Right forelimb (tissue), 1 donor: ENCODE data around the gene TRIM28.
A peak's percentile ranks its signal among the peaks of the same experiment; 100 is the strongest.
"Not testable (repeated sequence)": the region's sequence is repeated elsewhere in the genome, so short reads cannot be mapped to it uniquely, and the experiment has no call there.

Experiments used
- DNase-seq: peaks from one replicate; pipeline ENCODE4 v3.0.0-alpha.2; 2018

Gene TRIM28

DNA sequence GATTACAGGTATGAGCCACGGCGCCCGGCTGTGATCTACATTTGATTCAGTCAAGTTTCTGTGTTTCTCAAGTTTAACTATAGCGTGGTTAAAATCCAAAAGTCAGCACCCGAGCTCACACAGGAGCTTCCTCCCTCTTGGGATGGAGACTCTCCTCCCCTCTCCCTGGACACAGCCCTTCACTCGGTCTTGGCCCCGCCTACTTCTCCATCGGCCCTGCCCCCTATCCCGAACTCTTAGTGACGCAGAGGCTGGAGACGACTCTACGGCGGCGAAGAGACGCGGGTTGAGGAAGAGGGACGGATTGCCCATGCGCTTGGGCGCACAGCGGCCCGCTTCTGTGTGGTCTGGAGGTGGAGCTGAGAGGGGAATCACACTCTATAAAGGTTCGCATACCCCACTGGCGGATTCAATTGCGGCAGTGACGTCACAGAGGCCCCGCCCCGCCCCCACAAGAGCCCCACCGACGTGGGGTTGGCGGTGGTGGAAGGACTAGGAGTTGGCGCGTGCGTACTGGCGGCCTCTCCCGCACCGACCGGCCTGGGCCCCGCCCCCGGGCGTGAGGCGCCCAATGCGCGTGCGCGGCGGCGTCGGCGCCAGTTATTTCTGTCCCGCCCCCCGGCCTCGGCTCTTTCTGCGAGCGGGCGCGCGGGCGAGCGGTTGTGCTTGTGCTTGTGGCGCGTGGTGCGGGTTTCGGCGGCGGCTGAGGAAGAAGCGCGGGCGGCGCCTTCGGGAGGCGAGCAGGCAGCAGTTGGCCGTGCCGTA lies at the start of gene TRIM28:
Gene TRIM28, plus strand, starts transcription at position 239 of the 765 bp plus-strand sequence. CDS start 694 bp downstream, outside the sequence.
- peak; percentile 100 for DNase-seq

DNA sequence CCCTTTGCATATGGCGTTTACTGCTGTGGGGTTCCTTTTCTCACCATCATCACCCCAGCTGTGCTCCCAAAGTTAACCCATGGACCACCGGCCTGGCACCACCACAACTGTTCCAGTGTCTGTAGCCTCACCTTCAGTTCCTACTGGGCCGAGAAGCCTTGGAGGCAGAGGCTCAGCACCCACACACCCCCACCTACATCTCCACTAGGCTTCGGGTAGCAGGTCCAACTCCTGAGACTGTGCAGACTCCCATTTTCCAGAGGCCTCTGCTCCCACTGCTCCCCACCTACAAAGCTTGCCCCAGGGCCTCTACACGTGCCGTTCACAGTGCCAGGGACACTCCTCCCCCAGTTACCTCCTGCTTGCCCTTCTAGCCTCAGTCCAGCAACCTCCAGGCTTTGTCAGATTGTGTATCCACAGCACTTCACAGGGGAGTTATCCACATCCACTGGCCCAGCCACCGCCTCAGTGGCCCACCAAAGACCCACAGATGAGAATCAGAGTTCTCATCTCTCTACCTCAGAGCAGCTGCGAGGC lies 46.2 kb upstream of the TRIM28 start:
- DNase-seq = no peak

DNA sequence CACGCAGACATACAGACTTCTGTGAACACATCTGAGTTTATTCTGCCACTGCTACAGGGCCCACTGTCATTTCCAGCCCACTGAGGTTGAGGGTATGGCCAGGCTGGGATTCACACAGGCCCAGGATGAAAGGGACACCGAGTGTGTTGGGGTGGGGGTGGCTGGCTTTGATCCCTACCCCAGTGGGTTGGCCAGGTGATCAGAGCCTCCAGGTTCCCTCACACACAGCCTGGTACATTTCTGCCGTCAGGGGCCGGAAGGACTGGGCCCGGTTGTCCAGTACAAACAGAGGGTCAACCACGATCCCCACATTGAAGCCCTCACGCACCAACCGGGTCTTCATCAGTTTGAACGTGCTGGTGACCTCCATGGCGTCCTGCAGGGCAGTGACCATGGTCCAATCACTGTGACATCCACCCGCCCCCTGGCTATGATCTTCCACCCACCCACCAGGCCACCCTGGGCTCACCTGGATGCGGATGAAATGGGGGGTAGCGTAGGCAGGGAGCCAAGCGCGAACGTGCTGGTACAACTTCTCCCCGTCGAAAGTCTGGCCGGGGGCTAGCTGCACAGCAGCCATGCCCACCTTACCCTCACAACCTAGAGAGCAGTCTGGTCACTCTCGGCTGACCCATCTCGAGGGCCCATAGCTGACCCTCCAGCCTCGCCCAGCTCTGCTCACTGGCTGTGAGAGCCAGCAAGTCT lies 45.4 kb upstream of the TRIM28 start:
- no peak for DNase-seq

DNA sequence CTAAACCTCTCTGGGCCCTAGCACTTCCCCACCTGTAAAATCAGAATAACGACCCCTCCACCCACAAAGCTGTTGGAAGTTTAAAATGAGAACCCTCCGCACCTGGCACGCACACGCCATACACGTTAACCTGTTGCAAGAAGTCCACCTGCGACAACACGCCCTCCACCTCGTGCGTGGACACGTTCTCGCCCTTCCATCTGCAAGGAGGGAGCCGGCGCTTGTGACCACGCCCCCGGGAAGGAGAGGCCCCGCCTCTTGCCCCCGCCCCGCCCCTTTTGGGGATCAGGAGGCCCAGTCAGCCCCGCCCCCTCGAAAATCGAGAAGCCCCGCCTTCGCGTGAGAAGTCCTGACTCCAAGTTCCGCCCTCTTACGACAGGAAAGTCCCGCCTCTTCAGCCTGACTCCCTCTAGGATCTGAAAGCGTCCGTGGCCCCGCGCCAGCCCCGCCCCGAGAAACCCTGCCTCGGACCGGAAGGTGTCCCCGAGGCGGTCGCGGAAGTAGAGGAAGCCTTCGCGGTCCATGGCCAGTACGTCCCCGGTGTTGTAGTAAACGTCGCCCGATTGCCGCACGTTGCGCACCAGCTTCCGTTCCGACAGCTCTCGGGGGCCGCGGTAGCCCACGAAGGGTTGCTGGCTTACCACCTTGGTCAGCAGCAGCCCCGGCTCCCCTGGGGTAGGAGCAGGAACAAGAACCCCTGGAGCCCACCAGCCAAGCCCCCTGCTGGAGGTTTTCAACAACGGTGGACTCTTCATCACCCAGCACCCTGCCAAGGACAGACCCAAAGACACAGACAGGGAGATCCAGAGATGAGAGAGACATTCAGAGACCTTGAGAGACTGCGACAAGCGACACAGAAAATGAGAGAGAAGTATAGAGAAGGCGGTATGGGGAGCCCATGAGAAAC lies 44.6 kb upstream of the TRIM28 start:
- DNase-seq = peak; percentile 97

DNA sequence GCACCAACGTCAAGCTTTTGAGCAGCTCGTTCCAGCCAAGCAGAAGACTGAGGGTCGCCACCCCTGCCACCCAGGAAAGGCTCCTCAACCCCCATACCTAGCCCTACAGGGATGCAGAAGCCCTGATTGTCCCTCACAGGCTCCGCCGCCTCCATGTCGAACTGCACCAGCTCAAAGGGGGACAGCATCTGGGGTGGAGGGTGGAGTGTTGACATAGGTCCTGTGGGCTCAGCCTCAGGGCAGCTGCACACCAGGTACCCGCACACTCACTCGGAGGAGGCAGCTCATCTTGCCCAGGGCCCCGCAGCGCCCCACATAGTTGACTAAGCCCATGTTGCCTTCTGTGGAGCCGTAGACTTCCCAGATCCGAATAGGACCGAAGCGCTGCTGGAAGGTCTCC lies 43.6 kb upstream of the TRIM28 start:
- no peak for DNase-seq

DNA sequence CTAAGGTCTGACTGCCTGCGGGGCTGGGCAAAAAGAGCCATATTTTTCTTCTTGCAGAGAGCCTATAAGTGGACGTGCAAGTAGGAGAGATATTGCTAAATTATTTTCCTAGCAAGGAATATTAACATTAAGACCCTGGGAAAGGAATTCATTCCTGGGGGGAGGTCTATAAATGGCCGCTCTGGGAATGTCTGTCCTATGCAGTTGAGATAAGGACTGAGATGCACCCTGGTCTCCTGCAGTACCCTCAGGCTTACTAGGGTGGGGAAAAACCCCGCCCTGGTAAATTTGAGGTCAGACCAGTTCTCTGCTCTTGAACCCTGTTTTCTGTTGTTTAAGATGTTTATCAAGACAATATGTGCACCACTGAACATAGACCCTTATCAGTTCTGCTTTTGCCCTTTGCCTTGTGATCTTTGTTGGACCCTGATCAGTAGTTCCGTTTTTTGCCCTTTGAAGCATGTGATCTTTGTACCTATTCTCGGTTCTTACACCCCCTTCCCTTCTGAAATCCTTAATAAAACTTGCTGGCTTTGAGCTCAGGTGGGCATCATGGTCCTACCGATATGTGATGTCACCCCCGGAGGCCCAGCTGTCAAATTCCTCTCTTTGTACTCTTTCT lies 36.2 kb upstream of the TRIM28 start:
- DNase-seq = not testable (repeated sequence)

DNA sequence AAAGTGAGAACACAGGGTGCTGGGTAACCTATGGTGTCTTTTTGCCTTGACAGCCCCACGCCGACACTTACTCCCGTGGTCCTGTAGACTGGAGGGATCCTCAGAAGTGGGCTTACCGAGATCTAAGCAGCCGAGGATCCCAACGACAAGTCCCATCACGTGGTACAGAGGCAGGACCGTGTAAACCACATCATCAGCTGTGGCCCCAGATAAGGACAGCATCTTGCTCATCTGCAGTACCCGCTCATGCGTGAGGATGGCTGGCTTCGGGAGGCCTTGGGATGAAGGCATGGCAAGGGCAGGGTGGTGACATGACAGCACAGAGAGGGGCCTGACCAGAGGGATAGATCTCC lies 34.2 kb upstream of the TRIM28 start:
- no peak for DNase-seq

DNA sequence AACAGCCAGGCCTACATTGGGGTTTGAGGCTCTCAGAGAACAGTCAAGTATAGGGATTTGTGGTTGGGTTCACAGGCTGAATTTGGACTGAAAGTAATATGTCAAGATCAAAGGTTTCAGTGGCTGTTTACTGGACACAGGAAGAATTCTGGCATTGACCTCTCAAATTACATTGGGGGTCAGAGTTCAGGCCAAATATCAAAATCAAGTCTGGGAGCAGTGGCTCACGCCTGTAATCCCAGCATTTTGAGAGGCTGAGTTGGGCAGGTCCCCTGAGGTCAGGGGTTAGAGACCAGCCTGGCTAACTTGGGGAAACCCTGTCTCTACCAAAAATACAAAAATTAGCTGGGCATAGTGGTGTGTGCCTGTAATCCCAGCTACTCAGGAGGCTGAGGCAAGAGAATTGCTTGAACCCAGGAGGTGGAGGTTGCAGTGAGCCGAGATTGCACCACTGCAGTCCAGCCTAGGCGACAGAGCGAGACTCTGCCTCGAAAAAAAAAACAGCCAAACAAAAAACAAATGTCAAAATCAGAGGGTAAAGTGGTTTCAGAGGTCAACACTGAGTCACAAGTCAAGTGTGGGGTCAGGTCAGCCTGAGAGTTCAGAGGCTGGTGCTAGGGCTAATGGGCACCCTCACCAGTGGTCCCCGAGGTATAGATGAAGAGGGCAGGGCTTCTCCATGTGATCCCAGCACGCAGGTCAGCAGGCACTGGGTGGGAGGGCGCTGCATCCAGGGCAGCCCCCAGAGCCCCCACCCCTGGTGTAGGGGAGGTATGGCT lies 33.6 kb upstream of the TRIM28 start:
- DNase-seq = no peak

DNA sequence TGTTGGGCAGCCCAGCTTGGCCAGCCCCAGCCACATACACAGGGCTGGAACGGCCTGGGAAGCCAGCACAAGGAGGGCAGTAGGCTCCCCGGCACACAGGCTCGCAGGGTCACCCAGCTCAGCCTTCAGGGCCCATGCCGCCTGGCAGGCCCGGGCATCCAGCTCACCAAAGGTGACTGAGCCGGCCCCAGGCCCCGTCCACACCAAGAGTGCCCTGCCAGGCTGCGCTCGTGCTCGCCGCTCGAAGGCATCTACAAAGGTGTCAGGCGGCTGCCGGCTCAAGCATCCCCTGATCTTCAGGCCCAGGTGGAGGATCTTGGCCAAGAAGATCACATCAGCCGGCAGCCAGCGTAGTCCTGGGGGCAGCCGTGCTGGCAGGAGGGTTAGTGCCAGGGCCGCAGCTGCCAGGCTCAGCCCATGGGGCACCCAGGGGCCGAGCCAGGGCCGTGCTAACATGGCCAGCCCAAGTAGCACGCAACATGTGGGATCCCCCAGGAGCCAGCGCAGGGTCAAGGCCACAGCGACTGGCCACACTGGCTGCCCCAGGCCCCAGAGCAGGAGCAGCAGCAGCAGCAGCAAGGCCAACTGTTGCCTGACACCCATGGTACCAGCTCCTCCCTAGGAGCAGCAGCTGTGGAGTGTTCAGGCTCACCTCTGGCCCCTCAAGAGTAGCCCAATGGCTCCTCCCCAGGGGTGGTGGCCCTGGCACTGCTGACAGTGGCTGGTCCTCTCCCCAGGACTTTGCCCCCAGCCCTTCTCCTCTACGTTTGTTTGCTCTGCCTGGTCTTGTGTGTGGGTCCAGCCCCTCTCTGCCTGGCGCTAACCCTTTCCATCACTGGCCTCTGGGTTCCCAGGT lies 32.3 kb upstream of the TRIM28 start, which contains the start of gene SLC27A5:
Gene SLC27A5, minus strand, starts transcription at position 640 of the 856 bp plus-strand sequence. Its CDS starts 37 bp downstream, at position 603.
- DNase-seq = no peak

DNA sequence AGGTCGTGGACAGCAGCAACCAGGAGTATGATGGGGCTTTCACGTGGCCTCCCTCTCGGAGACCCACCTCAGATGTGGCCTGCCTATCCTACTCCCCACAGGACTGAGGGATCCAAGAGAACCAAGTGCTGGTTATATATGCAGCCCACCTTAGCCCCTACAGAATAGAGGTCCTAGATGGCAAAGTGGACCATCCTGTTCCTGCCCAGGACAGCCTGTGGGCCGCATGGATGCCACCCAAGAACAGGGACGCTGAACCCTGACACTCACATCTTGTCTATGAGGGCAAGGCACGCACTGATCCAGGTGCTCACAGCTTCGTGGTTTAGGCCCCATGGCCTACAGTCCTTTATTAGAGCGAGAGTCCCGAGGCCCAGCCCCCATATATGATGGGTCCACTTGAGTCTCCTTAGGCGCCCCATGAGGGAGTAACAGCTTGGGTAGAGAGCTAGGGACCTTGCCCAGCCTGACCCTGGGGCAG lies 30.6 kb upstream of the TRIM28 start:
- DNase-seq = no peak

DNA sequence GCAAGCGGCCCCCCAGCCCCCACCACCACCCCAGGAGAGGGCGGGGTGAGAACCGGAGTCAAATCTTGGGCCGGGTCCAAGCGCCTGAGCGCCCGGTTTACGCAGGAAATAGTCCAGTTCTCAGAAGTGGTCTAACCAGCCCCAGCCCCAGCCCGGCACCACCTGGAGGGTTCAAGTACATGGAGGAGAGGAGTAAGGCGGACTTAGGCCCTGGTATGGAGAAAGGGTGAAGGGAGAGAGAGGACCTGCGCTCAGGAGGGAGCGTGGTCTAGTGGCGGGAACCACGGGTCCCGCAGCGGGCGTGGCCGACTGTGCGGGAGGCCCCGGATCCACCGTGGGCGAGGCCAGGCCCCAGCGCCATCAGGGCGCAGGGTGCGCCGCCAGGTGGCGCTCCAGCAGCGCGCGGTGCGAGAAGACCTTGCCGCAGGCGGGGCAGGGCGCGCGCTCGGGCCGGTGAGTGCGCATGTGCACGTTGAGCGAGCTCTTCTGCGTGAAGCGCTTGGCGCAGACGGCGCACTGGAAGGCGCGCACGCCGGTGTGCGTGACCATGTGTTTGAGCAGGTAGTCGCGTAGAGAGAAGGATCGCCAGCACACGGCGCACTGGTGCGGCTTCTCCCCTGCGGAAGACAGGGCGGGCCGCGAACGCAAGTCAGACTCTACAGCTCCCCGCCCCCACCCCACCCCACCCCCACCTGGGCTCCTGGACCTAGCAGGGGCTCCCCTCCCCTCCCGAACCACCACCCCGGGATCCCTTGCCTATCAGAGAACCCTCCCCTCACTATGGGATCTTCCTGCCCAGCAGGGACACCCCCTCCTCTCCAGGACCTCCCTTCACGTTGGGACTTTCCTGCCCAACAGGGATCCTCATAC lies 29.9 kb upstream of the TRIM28 start:
- DNase-seq = peak; percentile 93

DNA sequence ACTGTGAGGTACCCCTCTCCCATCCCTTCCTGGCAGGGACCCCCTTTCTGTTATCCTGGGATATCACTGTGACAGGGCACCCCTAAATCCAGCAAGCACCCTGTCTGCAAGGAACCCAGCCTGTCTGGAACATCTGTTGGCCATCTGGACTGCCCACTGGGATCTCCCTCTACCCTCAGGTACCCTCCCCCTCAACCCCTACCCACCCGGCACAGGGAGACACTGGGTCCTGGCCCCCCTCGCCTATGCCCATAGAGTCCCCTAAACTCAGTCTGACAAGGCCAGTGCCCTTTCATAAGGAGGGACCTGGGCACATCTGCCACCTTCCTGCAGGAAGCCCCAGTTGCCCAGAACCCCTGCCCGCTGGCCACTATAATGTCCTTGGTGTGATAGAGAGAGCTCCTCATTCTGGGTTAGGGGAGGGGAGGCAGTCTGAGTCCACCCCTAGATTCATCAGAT lies 29.3 kb upstream of the TRIM28 start:
- DNase-seq = no peak

DNA sequence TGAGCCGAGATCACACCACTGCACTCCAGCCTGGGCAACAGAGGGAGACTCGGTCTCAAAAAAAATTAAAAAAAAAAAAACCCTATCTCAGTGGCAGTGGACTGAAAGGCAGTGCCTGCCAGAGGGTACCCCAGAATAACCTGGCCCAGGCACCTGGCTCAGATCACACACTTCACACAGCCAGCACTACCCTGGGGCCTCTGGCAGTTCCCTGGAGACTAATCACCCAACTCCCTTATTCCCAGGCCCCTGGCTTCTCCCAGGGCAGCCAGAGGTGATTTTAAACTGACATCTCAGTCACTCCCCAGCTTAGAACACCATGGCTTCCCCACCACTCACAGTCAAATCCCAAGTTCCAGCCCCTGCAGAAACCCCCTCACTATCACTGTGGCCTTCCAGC lies 28.6 kb upstream of the TRIM28 start:
- no peak for DNase-seq

DNA sequence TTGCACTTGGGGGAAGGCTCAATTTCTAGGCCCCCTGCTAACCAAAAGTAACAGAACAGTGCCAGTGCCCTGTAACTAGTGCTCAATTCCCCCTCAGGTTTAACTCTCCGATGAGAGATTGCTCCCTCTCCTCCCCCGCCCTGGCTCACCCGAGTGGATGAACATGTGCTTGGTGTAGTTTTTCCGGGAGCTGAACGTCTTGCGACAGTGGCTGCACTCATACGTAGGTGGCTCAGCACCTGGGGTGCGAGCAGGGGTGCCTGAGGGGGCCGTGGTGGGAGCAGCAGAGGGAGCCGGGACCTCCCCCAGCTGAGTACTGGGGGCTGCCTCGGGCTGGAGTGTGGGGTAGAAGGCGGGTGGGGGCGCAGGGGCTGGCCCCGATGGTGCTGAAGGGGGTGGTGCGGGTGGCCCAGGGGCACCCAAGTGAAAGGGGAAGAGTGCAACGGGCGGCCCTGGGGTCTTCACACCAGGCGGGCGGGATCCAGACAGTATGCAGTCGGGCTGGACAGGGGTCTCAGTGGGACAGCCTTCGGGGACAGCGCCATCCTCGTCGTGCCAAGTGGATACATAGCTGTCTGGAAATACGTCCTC lies 27.5 kb upstream of the TRIM28 start:
- DNase-seq = no peak

DNA sequence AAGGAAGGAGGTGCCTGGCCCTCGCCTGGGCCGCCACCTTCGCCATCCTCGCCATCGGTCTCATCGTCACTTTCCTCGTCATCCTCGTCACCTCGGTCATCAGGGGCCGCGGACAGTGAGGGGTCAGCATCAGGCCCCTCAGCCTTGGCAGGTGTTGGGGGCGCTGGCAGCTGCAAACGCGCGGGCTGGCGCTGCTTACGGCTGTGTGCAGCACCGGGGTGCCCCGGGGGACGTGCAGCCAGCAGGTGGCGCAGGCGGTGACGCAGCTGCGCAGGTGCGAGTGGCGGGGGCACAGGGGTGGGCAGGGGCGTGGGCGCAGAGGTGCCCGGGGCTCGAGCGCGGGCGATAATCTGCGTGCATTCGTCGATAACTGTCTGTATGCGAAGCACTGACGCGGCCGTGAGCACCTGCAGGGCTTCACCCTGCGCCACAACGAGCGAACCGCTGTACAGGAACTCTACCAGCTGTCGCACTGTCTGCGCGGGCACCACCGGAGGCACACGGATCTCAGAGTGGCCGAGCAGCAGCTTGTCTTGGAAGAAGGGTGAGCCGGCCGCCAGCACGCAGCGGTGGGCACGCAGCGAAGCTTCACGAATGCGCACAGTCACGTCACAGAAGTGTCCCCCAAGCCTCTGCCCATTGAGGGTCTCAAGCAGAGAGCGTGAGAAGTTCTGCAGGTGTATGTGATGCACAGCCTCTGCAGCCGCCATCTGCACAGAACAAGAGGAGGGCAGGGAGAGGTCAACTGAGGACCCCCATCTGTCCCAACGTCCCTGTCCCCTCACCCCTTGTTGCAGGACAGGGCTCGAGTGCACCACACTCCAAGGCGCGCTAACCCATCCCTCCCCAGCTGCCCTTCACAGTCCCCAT lies 26.7 kb upstream of the TRIM28 start:
- DNase-seq = no peak

DNA sequence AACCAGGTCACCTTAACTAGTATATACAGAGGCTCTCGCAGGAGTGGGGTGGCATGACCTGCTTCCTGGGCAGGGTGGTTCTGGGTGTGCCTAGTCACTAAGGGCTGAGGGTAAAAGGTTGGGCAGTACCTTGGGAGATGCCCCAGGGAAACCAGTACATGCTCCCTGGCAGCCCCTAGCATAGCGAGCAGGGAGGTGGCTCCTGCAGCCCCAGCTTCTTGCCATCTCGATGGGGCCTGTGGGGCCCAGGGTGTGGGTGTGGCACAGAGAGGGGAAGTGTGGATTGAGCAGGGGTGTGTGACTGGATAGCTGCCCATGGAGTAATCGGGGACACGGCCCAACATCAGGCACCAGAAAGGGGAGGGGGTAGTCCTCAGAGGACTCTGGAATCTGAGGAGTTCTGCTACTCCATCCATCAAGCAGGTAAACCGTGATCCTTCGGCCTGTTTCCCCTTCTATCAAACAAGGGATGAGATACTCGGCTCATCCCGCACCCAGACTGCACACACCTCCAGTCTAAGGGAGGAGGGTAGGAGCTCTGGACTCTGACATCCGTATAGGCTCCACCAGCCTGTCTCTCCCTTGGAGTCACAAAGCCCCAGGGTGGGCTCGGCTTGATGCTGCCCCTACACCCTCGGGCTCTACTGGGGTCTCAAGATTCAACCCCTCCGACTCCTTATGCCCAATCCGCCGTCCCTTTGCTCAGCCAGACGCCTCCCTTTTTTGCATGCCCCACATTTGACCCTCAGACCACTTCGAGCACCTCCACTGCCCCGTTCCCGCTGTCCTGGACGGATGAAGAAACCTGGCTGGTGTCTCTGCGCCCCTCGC lies 25.4 kb upstream of the TRIM28 start:
- DNase-seq = no peak

DNA sequence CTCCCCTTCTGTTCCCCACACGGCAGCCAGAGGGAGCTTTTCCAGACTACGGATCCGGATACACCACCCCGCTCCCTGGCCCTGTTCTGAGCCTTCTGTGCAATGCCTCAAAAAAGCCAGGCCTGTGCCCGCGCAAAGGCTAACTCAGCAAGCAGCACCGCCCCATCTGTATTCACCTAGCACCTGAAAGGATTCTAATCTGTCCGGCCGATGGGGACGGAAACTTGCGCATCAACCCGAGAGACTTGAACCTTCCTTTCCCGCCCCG lies 24.8 kb upstream of the TRIM28 start:
- DNase-seq = peak; percentile 80
